HCT116 (cell line): ENCODE data around the gene COL5A1.

Source experiments
- CEBPB ChIP-seq: IDR thresholded peaks from 2 replicates; pipeline ENCODE4 v1.6.1; 2012; ENCODE audit warnings: low read depth
- CTCF ChIP-seq, 3 experiments: fragments of 200-600 bp in 1 of 3; sonication (generic) in 1 of 3; IDR thresholded peaks in 2 of 3; conservative IDR thresholded peaks in 1 of 3; 2 replicates each; pipeline ENCODE4 v1.5.1; 2012 to 2017; ENCODE audit warnings: low read depth in 2 of 3, low read length in 2 of 3, antibody characterized with exemption in 1 of 3, borderline replicate concordance in 1 of 3, control low read depth in 1 of 3, mild to moderate bottlenecking in 1 of 3, mixed read lengths in 1 of 3, mixed run types in 1 of 3, moderate library complexity in 1 of 3; ENCODE audit not compliant: insufficient read depth in 1 of 3
- JUND ChIP-seq: IDR thresholded peaks from 2 replicates; pipeline ENCODE4 v1.6.1; 2012
- POLR2A ChIP-seq: IDR thresholded peaks from 2 replicates; pipeline ENCODE4 v1.7.0; 2011; ENCODE audit warnings: borderline replicate concordance; ENCODE audit not compliant: insufficient read depth, insufficient read length; ENCODE audit errors: extremely low read depth
- REST ChIP-seq: IDR thresholded peaks from 2 replicates; pipeline ENCODE4 v1.6.1; 2012; ENCODE audit warnings: low read depth
- SP1 ChIP-seq: IDR thresholded peaks from 2 replicates; pipeline ENCODE4 v1.6.1; 2012; ENCODE audit warnings: low read depth
- SRF ChIP-seq: IDR thresholded peaks from 2 replicates; pipeline ENCODE4 v1.6.1; 2012; ENCODE audit warnings: low read depth

- TF ChIP-seq CTCF (IDR thresholded peaks at IDR 0.05 in 2 of 3, conservative IDR thresholded peaks at IDR 0.05 in 1 of 3; ENCODE audit: borderline replicate concordance in 1 of 3, insufficient read depth in 1 of 3, low read depth in 2 of 3, low read length in 2 of 3): no peak
- no peak for TF ChIP-seq JUND
- TF ChIP-seq CEBPB: no peak
- no peak for TF ChIP-seq SP1
- no peak for TF ChIP-seq REST
- no peak for TF ChIP-seq SRF
- no peak for TF ChIP-seq POLR2A
Observed at GRCh38 chr9:134597957-134598883, 43.4 kb upstream of the COL5A1 start.
